GM19324 (cell line): ENCODE measurements around the gene MAN1A2.

Source experiments
- ATAC-seq: cut with Tn5 transposase; IDR thresholded peaks from one replicate; pipeline ENCODE4 v1.9.1; 2021; ENCODE audit warnings: mild to moderate bottlenecking, moderate library complexity; ENCODE audit not compliant: unreplicated experiment, low FRiP score

Gene MAN1A2

GRCh38 chr1:117572546-117572945, 205.3 kb downstream of the MAN1A2 start:
- ATAC-seq, result peak; percentile 52

GRCh38 chr1:117573386-117574023, 206.3 kb downstream of the MAN1A2 start:
- no peak for ATAC-seq

GRCh38 chr1:117574161-117574835, 207.0 kb downstream of the MAN1A2 start:
- no peak for ATAC-seq

GRCh38 chr1:117575586-117576225, 208.5 kb downstream of the MAN1A2 start:
- ATAC-seq, result no peak

- no peak for ATAC-seq
These were observed 209.0 kb downstream of the MAN1A2 start for GRCh38 chr1:117576236-117576635.

GRCh38 chr1:117577191-117577885, 210.1 kb downstream of the MAN1A2 start:
- ATAC-seq, result no peak

GRCh38 chr1:117578466-117578865, 211.2 kb downstream of the MAN1A2 start:
- no peak for ATAC-seq
